Measurements from ENCODE around the gene DDX23.

DNA sequence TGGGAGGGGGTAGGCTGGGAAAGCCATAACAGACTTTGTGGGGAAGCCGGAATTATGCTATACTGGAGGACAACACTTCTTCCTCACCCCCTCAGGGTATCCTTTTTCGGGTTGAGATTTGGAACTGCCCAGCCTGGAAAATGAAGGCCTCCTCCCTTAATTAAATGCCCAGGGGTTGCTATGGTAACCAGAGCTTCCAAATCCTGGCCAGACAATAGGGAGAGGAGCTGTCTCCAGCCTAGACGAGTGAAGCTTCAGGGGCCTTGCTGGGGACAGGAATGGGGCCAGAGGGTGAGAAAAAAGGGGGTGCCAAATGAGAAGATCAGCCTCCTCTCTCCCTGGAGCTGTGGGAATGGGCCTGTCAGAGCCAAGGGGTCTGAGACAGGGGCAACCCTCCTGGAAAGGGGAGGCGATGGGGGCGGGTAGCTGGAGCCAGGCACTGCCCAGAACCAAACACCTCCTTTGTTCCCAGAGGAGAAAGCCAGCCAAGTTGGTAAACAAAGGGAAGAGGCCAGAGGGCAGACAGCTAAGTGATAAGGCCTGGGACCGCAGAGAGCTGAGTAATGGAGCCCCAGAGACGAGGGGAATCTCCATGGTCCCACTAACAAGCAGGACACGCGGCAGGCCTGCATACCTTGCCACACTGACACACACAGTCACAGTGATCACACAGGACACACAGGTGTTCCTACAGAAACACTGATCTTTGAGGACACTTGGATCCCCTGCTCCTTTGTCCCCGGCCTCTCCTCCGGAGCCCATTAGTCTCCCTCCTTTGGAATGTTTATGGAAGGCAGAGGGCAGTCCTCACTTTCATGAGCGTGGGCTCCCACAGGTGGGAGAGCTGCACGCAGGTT lies 31.6 kb upstream of the DDX23 start:
- TF ChIP-seq, protein P1, sequence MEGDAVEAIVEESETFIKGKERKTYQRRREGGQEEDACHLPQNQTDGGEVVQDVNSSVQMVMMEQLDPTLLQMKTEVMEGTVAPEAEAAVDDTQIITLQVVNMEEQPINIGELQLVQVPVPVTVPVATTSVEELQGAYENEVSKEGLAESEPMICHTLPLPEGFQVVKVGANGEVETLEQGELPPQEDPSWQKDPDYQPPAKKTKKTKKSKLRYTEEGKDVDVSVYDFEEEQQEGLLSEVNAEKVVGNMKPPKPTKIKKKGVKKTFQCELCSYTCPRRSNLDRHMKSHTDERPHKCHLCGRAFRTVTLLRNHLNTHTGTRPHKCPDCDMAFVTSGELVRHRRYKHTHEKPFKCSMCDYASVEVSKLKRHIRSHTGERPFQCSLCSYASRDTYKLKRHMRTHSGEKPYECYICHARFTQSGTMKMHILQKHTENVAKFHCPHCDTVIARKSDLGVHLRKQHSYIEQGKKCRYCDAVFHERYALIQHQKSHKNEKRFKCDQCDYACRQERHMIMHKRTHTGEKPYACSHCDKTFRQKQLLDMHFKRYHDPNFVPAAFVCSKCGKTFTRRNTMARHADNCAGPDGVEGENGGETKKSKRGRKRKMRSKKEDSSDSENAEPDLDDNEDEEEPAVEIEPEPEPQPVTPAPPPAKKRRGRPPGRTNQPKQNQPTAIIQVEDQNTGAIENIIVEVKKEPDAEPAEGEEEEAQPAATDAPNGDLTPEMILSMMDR (conservative IDR thresholded peaks at IDR 0.05; ENCODE audit: low read depth, low read length), result no peak
- TF ChIP-seq EZH2phosphoT487 (IDR thresholded peaks at IDR 0.05; ENCODE audit: borderline replicate concordance, low read length), result no peak
- TF ChIP-seq EZH2 (IDR thresholded peaks at IDR 0.05; ENCODE audit: low read length, unreplicated experiment), result no peak
